Measurements from ENCODE around the gene ADNP2. TPM values are rescaled to one million over a fixed set of nuclear protein-coding genes. Genes with fewer than 3 reads are reported as not detected.

The ADNP2 gene
- total RNA-seq, 1 experiment from 2014 or later = 27.8 TPM

DNA sequence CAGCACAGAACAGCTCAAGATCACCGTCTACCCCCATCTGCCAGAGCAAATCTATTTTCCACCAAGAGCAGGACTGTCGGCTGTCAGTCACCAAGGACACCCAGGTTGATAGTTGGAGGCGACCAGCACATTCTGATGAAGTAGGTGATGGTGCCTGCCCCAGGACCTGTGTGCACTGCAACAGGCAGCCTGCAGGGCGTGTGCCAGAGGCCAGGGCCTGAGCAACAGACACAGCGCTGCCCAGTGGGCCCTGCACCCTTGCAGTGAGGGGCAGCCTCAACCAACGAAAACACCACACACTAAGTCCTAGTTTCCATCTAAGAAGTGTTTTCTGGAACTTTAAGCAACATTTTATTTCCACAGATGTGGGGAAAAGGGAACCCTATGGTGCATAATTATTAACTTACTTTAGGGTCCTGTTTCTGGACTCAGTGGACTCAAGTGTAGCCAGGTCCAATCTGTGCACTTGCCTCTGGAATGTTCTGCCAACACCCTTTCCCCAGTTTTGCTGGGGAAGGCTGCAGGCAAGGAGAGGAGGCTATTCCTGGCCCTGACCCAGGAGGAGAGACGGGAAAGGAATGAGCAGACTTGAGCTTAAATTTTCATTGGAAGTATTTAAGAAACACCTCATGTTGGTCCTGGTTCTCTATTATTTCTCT is 61.5 kb downstream of the ADNP2 start:
- no peak for DNase-seq (ENCODE audit: low spot score)

DNA sequence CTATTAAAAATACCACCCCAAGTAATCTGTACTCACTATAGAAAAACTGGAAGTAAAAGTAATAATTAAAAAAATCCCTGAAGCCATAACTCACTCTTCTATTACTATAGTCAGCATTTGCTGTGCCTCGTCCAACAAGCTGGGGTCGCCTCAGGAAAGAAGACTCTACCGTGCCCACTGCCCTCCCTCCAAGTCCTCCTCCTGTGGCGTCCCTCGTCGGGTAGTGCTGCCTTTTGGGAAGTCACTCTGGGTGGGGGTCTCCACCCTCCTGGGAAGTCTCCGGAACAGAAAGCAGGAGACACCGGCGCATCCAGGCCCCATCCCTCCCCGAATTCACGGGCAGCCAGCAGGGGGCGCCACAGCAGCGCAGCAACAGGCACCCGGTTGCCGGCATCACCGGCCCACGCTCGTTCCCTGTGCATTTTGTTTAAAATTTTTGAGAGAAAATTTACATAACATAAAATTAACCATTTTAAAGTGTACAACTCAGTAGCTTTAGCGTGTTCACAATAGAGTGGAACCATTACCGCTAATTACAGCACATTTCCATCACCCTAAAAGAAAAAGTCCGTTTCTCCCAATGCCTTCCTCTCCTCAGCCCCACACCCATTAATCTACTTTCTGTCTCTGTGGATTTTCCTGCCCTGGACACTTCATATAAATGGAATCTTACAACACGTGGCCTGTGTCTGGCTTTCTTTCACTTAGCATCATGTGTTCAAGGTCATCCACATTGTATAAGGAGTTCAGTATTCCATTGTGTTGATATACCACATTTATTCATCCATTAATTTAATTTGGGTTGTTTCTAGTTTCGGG is 62.2 kb downstream of the ADNP2 start:
- no peak for DNase-seq (ENCODE audit: low spot score)

DNA sequence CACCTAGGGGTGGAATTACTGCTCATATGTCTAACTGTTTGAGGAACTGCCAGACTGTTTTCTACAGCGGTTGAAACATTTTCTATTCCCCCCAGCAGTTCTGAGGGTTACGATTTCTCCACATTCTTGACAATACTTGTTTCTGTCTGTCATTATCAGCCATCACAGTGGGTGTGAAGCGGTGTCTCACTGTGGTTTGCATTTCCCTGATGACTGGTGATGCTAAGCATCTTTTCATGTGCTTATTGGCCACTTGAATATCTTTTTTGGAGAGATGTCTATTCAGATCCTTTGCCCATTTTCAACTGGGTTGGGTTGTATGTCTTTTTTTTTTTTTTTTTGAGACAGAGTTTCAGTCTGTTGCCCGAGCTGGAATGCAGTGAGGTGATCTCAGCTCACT is 63.0 kb downstream of the ADNP2 start:
- no peak for DNase-seq (ENCODE audit: low spot score)

DNA sequence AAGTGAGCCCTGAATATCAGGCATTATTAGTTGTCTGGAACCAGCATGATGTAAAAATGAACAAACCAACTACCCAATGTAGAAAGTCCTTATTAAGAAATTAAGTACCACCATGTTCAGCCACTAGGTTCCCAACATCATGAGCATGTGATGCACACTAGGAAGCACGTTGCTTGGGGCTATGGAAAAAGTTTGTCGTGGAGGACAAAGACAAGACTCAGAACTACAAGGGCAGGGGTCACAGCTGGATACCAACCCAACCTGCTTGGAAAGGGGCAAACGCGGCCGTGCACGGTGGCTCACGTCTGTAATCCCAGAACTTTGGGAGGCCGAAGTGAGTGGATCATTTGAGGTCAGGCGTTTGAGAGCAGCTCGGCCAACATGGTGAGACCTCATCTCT is 64.0 kb downstream of the ADNP2 start:
- no peak for DNase-seq (ENCODE audit: low spot score)

DNA sequence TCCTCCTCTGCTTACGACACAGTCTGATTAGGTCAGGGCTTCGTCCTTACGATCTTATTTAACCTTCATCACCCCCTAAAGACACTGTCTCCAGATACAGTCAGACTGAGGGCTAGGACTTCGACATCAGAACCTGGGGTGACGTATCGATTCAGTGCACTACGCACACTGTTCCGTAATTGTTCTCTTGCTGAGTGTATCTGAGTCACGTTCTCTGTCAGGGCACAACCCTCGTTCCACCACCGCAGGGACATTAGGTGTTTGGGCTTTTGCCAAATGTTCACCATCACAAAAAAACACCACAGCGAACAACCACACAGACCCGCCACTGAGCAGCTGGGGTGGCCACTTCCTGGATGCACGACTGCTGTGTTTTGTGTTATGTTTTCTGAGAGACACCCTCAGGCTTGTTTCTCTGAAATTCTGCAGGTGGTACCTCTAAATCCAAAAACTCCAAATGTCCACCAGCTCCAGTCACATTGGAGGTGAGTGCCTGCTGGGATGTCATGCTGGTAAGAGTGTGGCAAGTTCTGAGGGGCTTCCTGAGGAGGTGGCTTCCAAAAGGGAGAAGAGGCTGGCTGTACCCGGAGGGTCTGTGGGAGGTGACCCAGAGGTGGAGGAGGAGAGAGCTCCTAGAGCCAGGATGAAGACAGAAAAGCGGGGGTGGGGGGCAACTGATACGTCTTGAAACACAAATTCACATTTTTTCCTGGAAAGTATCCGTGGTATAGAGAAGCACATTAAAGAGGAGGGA is 66.6 kb downstream of the ADNP2 start:
- peak; percentile 36 for DNase-seq (ENCODE audit: low spot score)

DNA sequence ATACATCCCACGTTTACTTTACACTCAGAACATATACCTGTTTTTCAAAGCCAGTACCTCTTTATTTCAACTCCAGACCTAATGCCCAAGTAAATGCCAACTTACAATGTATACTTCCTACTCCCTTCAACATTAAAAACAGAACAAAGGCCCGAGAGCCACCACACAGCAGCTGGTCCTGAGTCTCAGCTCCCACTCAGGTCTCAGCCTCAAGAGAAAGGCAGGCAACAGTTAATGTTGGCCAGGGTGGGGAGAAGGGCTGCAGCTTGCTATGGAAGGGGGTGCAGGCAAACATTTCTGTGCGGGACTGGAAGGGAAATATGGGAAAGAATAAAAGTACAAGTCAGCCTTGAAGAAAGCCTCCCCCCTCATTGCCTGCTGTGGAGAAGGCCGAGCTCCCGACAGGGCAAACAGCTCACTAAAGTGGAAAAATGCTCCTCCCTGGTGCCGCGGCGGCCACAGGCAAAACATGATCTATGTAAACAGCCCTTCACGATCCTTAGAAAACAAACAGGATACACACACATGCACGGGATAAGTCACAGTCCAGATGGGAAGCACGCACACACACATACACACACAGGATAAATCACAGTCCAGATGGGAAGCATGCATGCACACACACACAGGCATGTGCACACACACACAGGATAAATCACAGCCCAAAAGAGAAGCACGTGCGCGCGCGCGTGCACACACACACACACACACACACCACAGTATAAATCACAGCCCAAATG is 67.4 kb downstream of the ADNP2 start:
- no peak for DNase-seq (ENCODE audit: low spot score)

DNA sequence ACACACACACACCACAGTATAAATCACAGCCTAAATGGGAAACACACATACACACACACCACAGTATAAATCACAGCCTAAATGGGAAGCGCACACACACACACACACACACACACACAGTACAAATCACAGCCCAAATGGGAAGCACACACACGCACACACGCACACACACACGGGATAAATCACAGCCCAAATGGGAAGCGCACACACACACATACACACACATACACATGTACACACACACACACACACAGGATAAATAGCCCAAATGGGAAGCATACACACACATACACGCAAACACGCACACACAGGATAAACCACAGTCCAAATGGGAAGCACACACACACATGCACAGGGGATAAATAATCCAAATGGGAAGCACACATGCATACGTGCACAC is 68.1 kb downstream of the ADNP2 start:
- DNase-seq (ENCODE audit: low spot score) = no peak

DNA sequence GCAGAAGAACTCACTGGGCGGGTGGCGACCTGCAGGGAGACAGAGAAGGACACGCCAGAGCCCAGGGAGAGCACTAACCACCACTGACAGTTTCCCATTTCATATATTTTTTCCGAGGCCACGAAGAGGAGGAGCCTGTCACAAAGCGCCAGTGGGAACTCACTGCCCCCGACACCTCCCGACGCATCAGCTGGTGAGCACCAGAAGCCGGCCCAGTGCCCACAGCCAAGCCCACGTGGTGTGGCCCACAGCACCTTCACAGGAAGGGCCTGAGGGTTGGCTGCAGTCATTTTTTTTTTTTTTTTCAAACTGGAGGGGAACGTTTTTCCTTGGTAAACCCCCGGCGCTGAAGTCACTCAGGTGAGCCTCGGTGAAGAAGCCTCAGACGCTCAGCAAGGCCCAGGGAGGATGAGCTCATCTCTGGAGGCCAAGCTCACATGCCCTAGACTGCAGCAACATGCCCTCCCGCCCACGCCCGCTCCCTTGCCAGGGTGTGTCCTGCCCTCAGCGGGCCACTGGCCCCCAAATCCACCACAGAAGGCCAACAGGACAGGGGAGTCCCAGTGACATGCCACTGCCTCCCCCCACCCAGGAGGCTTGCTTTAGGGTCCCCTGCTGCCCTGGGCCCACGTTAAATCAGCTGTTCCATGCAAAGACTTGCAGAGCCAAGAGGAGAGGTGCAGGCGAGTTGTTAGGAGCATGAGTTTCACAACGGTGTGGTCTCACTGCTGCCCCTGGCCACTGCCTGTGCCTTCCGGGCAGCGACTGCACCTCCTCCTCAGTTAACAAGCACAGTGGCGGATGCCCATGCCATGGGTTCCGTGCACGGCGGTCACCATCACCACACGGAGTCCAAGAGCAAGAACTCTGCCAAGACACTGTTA is 70.1 kb downstream of the ADNP2 start:
- DNase-seq (ENCODE audit: low spot score) = no peak

DNA sequence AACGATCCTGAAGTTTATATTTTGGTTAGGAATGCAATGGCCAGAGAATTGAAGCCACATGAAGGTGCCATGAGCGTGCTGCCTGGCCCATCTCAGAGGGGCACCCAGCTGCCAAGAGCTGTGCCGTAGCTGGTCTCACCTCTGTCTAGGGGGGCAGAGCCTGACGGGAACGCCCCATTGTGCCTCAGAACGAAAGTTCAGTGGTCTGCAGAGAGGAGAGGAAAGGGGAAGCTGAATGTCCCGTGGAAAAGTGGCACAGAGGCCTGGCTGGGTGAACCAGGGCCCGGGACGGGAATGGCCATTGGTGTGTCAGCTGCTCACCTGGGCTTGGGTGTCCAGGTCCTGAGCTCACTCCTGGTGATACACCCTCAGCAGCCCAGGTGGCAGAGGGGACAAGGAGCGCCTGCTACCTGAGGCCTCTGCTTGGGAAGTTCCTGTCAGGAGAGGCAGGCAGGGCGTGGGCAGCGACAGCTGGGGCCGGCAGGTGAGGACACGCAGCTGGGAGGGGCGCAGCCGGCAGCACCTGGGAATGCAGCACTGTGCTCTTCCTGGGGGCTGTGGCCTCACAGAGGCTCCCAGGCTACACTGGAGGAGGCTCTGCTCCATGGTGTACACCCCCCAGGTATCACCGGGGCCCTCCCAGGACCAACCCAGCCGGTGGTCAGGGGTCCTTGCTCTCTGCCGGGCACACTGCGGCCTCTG is 70.9 kb downstream of the ADNP2 start:
- no peak for DNase-seq (ENCODE audit: low spot score)

DNA sequence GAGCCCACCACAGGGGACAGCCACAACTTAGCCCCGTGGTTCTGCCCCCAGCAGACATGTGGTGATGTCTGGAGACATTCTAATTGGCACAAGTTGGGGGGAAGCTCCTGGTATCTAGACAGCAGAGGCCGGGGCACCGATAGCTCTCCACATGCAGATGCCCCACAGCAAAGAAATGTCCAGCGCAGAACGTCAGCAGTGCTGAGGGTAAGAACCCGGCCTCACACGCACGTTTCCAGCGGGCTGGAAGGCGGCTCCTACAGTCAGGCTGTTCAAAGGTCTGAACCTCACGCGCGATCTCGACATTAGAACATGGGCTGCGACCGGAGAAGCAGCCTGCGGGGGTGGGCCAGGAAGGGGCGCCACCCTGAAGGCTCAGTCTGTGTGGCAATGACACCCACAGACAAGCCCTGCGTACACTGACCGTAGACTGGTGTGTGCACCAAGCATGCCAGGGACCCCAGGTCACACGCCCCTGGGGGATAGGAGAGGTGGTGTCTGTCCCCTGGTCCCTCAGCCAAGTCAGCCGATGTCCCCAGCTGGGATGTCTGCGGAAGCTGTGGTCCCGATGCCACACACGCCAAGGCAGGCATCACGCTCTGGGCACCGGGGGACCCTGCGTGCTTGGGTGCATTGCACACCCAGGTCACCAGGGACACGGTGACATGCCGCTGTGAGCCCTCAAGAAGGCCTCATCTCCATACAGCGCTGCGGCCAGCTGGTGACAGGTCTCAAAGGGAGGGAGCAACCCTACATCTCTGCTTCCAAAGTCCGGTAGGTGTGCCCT is 71.9 kb downstream of the ADNP2 start:
- DNase-seq (ENCODE audit: low spot score) = no peak

DNA sequence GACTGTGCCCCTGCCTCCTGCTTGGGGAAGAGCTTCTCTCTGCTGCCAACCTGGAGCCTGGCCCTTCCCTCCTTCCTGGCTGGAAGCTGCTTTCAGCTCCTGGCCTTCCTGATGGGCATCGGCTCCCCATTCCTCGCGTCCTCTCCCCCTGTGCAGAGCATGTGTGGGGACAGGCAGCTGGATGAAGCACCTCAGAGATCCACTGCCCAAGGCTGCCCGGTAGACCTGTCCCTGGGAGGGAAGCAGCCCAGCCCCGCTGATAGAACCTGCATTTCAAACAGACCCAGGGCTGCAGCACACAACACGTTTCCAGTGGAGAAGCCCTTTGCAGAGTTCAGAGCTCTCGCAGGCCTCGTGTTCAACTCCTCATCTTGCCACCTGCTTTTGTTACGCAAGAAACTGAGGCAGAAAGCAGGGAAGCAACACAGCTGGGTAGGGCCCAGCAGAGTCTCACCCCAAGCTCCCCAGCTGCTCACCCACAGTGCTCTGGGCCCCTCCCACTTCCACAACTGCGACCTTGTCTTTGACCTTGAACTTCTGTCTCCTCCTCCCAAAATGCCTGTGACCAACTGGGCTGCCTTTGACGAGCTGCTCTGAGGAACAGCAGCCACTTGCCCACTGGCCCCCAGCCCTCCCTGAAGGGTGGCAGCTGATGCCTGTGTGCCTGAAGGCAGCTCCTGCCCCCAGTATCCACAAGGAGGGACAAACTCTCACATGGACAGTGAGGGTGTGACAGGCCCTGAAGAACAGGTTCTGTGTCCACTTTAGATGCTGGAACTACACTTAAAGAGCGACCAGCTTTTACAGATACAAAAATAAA is 72.8 kb downstream of the ADNP2 start:
- no peak for DNase-seq (ENCODE audit: low spot score)

DNA sequence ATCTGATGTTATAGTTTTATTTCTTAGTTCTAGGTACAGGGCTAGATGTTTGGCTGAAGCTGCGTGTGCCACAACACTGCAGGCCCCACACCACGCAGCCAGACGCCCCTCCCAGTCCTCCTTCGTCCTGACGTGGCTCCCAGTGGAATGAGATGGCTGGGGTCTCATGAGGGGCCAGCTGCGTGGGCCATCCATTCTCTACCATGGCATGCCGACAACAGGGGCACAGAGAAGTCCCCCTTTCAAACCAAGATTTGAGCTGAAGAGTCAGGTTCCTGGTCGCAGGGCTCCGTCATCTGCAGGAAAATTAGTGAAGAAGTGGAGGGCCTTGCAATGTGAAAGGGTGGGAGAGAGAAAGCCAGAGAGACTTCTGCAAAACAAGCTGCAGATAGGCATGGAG is 73.8 kb downstream of the ADNP2 start:
- DNase-seq (ENCODE audit: low spot score) = no peak

DNA sequence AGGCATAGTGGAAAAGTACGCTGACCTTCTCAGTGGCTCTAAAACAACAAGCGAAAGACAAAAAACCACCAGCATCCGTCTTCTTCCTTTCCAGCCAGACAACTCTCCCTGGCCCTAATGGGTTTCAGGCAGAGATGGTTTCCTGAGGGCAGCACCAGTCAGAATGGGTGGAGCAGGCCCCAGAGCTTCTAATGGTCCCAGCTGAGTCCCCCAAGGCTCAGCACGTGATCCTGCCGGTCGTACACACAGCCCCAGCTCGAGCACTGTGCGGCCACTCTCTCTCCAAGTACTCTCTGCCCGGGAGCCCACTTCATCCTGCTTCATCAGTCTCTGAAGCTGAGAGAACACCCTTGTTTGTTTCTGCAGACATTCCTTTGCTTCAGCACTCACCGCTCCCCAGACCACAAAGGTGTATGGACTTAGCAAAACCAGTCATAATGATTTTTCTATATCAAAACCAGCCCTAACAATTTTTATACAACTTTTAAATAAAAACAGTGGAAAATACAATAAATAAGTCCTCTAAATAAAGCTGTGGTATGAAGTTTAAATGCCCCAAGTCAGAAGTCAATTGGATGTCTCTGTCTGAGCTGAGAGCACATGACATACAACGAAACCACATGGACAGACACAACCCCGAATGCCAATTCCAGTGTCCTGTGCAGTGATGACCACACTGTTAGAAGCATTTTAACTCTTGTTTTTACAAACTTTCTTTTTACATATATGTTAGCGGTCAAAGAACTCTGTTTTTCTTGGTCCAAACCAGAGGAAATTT is 74.4 kb downstream of the ADNP2 start:
- DNase-seq (ENCODE audit: low spot score) = no peak

DNA sequence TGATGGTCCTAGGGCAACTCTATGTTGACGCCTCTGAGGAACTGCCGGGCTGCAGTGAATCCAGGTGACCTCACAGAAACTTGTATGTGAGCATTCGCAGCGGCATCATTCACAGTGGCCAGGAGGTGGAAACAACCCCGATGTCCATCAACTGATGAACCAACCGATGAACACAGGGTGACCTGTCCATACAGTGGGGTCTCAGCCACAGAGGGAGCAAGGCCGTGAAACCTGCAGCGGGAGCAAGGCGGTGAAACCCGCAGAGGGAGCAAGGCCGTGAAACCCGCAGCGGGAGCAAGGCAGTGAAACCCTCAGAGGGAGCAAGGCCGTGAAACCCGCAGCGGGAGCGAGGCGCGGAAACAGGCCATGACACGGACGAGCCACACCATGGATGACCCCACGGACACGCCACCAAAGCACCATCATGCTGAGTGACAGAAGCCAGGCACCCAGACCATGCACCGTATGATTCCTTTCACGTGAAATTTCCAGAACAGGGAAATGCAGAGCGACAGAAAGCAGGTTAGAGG is 75.2 kb downstream of the ADNP2 start:
- no peak for DNase-seq (ENCODE audit: low spot score)

DNA sequence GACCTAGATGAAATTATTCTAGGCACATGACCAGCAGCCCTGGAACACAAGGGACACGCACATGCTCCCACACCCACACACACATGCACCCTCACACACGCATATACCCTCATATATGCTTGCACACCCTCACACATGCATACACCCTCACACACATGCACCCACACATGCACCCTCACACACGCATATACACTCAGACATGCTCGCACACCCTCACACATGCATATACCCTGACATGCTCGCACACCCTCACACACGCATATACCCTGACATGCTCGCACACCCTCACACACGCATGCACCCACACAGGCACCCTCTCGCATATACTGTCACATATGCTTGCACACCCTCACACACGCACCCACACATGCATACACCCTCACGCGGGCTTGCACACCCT is 76.5 kb downstream of the ADNP2 start:
- DNase-seq (ENCODE audit: low spot score) = no peak

DNA sequence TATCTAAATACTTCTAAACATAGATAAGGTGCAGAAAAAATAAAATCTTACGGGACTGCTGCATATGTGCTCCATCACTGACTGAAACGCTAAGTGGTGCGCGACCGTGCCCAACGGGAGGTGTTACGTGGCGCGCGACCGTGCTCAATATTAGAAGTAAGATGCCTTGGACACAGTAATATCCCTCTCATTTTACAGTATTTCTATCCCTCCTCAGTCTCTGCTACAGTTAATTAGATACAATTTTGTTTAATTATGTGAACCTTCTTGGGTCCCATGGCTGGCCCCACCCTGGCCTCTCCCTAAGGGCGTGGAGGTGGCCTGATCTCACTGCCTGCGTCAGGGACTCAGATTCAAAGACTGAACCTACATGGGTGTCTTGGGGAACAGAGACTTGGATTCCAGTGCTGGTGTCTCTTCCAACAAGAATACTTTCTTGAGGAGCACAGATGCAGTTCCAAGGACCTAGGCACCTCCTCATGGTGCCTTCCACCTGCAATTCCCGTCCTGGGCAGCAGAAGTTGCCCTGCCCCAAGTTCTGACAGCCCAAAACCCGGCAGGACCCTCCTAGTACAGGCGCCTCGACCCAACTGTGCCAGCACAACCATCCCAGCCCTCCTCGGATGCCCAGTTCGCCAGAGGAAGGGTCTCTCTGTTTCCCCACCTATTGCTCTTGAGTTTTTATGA is 79.0 kb downstream of the ADNP2 start:
- DNase-seq (ENCODE audit: low spot score) = no peak

All from H4 (cell line).